GM19193 (cell line): ENCODE results near the gene AGTPBP1.

Source experiments
- POLR2A ChIP-seq: IDR thresholded peaks from 4 replicates; pipeline ENCODE4 v1.6.1; 2011; ENCODE audit not compliant: insufficient read depth, insufficient read length; ENCODE audit errors: extremely low read depth

Gene AGTPBP1

GRCh38 chr9:85586684-85587083, 155.1 kb downstream of the AGTPBP1 start:
- no peak for TF ChIP-seq POLR2A

GRCh38 chr9:85577353-85577952, 164.3 kb downstream of the AGTPBP1 start:
- no peak for TF ChIP-seq POLR2A

GRCh38 chr9:85575868-85576267, 165.9 kb downstream of the AGTPBP1 start:
- no peak for TF ChIP-seq POLR2A

- no peak for TF ChIP-seq POLR2A
These were observed 171.8 kb downstream of the AGTPBP1 start for GRCh38 chr9:85569988-85570387.

- TF ChIP-seq POLR2A, result no peak
These were observed 182.2 kb downstream of the AGTPBP1 start for GRCh38 chr9:85559526-85559925.

GRCh38 chr9:85554349-85554748, 187.4 kb downstream of the AGTPBP1 start:
- TF ChIP-seq POLR2A, result no peak

- no peak for TF ChIP-seq POLR2A
These were observed 188.3 kb downstream of the AGTPBP1 start for GRCh38 chr9:85553475-85553874.

GRCh38 chr9:85547599-85547998, 194.2 kb downstream of the AGTPBP1 start:
- TF ChIP-seq POLR2A, result no peak

- no peak for TF ChIP-seq POLR2A
These were observed 198.6 kb downstream of the AGTPBP1 start for GRCh38 chr9:85543196-85543595.

GRCh38 chr9:85541876-85542275, 199.9 kb downstream of the AGTPBP1 start:
- no peak for TF ChIP-seq POLR2A

GRCh38 chr9:85536514-85536913, 205.2 kb downstream of the AGTPBP1 start:
- no peak for TF ChIP-seq POLR2A

- TF ChIP-seq POLR2A, result no peak
These were observed 205.7 kb downstream of the AGTPBP1 start for GRCh38 chr9:85536076-85536475.

- TF ChIP-seq POLR2A, result no peak
These were observed 207.4 kb downstream of the AGTPBP1 start for GRCh38 chr9:85534340-85534739.

GRCh38 chr9:85533538-85533937, 208.2 kb downstream of the AGTPBP1 start:
- no peak for TF ChIP-seq POLR2A

- TF ChIP-seq POLR2A, result no peak
These were observed 211.0 kb downstream of the AGTPBP1 start for GRCh38 chr9:85530721-85531120.

- no peak for TF ChIP-seq POLR2A
These were observed 213.1 kb downstream of the AGTPBP1 start for GRCh38 chr9:85528607-85529006.

GRCh38 chr9:85528142-85528541, 213.6 kb downstream of the AGTPBP1 start:
- no peak for TF ChIP-seq POLR2A
